Upper lobe of left lung (tissue), 4 donors: Measurements from ENCODE around the gene UBAP2.

Source experiments
- EP300 ChIP-seq, 4 donors: sonication (generic); formaldehyde crosslinking; IDR thresholded peaks; one replicate each; pipeline ENCODE4 v1.5.1; 2017; ENCODE audit warnings: antibody characterized with exemption in 4 of 4, control low read depth in 2 of 4
- POLR2A ChIP-seq, 4 donors: fragments of 450-650 bp; IDR thresholded peaks; one replicate each; pipeline ENCODE4 v1.5.1; 2016 to 2017; ENCODE audit warnings: antibody characterized with exemption in 4 of 4, mild to moderate bottlenecking in 2 of 4
- POLR2AphosphoS5 ChIP-seq, 2 donors: sonication (generic); formaldehyde crosslinking; IDR thresholded peaks; one replicate each; pipeline ENCODE4 v1.5.1; 2017; ENCODE audit warnings: antibody characterized with exemption in 2 of 2
- TF ChIP-seq, protein P1 (sequence below), 6 experiments: fragments of 450-650 bp in 4 of 6; fragments of 200-600 bp in 2 of 6; sonication (generic) in 2 of 6; IDR thresholded peaks; one replicate each; pipeline ENCODE4 v1.5.1; 2016 to 2019; ENCODE audit warnings: antibody characterized with exemption in 6 of 6

DNA sequence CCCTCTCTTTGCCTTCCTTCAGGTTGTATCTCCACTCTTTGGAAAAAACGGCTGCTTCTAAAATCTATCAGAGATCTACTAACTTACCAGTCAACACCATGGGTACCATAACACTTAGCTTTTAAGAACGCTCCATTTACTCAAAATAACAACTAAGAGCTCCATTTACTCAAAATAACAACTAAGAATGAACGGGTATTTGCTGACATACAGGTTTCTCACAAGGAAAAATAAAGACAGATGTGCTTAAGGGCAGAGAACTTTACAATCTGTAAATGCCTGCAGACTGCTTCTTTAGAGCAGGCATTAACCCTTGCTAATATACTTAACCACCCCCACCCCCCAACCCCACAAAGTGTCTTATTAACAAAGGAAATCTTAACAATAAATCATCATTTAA lies 2.8 kb downstream of the UBAP2 start:
- TF ChIP-seq, protein P1, sequence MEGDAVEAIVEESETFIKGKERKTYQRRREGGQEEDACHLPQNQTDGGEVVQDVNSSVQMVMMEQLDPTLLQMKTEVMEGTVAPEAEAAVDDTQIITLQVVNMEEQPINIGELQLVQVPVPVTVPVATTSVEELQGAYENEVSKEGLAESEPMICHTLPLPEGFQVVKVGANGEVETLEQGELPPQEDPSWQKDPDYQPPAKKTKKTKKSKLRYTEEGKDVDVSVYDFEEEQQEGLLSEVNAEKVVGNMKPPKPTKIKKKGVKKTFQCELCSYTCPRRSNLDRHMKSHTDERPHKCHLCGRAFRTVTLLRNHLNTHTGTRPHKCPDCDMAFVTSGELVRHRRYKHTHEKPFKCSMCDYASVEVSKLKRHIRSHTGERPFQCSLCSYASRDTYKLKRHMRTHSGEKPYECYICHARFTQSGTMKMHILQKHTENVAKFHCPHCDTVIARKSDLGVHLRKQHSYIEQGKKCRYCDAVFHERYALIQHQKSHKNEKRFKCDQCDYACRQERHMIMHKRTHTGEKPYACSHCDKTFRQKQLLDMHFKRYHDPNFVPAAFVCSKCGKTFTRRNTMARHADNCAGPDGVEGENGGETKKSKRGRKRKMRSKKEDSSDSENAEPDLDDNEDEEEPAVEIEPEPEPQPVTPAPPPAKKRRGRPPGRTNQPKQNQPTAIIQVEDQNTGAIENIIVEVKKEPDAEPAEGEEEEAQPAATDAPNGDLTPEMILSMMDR (IDR thresholded peaks at IDR 0.05), result no peak
- TF ChIP-seq POLR2A (IDR thresholded peaks at IDR 0.05) (no peak), POLR2AphosphoS5 (IDR thresholded peaks at IDR 0.05) (no peak), EP300 (IDR thresholded peaks at IDR 0.05) (no peak)
